ENCODE measurements around the gene RAB9B. TPM values are rescaled to one million over a fixed set of nuclear protein-coding genes. Genes with fewer than 3 reads are reported as not detected.

Gene RAB9B
- polyA plus RNA-seq, 1 donor (not counting 4 experiments of a cell fraction or from before 2014, with no cell fraction given): 0.28 TPM

- Histone ChIP-seq H3K4me2 (ENCODE audit: control insufficient read depth, extremely low read depth, insufficient read depth, low read depth, low read length) (no peak overlapping the region), H3K36me3 (ENCODE audit: control insufficient read depth in 2 of 2, extremely low read depth in 1 of 2, insufficient read depth in 2 of 2, low read length in 2 of 2) (no peaks in the 10 kb centered on the region), H3K79me2 (ENCODE audit: control insufficient read depth, insufficient read depth, low read length) (no peaks in the 10 kb centered on the region), H2AFZ (ENCODE audit: control insufficient read depth, low read length) (no peak overlapping the region), H3K9me3 (ENCODE audit: control insufficient read depth, low read depth, low read length) (no peaks in the 10 kb centered on the region), H3K27me3 (ENCODE audit: control insufficient read depth, extremely low read depth, insufficient read depth, low read length) (no peaks in the 10 kb centered on the region), H3K4me3 (ENCODE audit: control insufficient read depth in 2 of 3, extremely low read depth in 1 of 3, insufficient read depth in 2 of 3, low read depth in 1 of 3, low read length in 3 of 3) (no peak overlapping the region), H4K20me1 (ENCODE audit: control insufficient read depth, extremely low read depth, insufficient read depth, low read length) (no peaks in the 10 kb centered on the region), H3K9ac (ENCODE audit: control insufficient read depth, extremely low read depth, insufficient read depth, low read length) (no peak overlapping the region), H3K27ac (ENCODE audit: control insufficient read depth, insufficient read depth, low read length) (no peak overlapping the region), H3K9me1 (ENCODE audit: control insufficient read depth, extremely low read depth, insufficient read depth, low read length) (no peaks in the 10 kb centered on the region), H3K4me1 (ENCODE audit: control insufficient read depth, extremely low read depth, insufficient read depth, low read length) (peaks cover 16% of the 10 kb centered on the region)
- FAIRE-seq: no peak
- no peak for TF ChIP-seq EZH2 (IDR thresholded peaks at IDR 0.05; ENCODE audit: low read length)
- no peak for TF ChIP-seq CTCF (optimal IDR thresholded peaks at IDR 0.05 in 1 of 3, IDR thresholded peaks at IDR 0.05 in 1 of 3, conservative IDR thresholded peaks at IDR 0.05 in 1 of 3; ENCODE audit: extremely low read depth in 1 of 3, insufficient read depth in 2 of 3, low read length in 3 of 3)
- dilution Hi-C loops (cut with MboI; ENCODE audit: extremely low pct_ligation_motif_present, low sequenced_read_pairs): no loop called here
- no peak for DNase-seq (ENCODE audit: low read depth, low spot score)
Measured at GRCh38 chrX:103794119-103794518, 37.9 kb downstream of the RAB9B start.

GRCh38 chrX:103793545-103793940, 38.5 kb downstream of the RAB9B start:
- dilution Hi-C loops (cut with MboI; ENCODE audit: extremely low pct_ligation_motif_present, low sequenced_read_pairs): no loop called here
- H3K27ac ChIP-seq (ENCODE audit: control insufficient read depth, insufficient read depth, low read length): no peak overlapping the region

More at GRCh38 chrX:103793545-103793940, 38.5 kb downstream of the RAB9B start:
- FAIRE-seq (peak; percentile 9), DNase-seq (ENCODE audit: low read depth, low spot score) (no peak)
- H4K20me1 ChIP-seq (ENCODE audit: control insufficient read depth, extremely low read depth, insufficient read depth, low read length): no peaks in the 10 kb centered on the region
- no peaks in the 10 kb centered on the region for H3K79me2 ChIP-seq (ENCODE audit: control insufficient read depth, insufficient read depth, low read length)
- no peak overlapping the region for H3K9ac ChIP-seq (ENCODE audit: control insufficient read depth, extremely low read depth, insufficient read depth, low read length)
- TF ChIP-seq CTCF (optimal IDR thresholded peaks at IDR 0.05 in 1 of 3, IDR thresholded peaks at IDR 0.05 in 1 of 3, conservative IDR thresholded peaks at IDR 0.05 in 1 of 3; ENCODE audit: extremely low read depth in 1 of 3, insufficient read depth in 2 of 3, low read length in 3 of 3) (no peak), EZH2 (IDR thresholded peaks at IDR 0.05; ENCODE audit: low read length) (no peak)
- H3K4me2 ChIP-seq (ENCODE audit: control insufficient read depth, extremely low read depth, insufficient read depth, low read depth, low read length): peak overlapping the region; percentile 65
- no peaks in the 10 kb centered on the region for H3K9me1 ChIP-seq (ENCODE audit: control insufficient read depth, extremely low read depth, insufficient read depth, low read length)
- H3K36me3 ChIP-seq (ENCODE audit: control insufficient read depth in 2 of 2, extremely low read depth in 1 of 2, insufficient read depth in 2 of 2, low read length in 2 of 2): no peaks in the 10 kb centered on the region
- no peaks in the 10 kb centered on the region for H3K27me3 ChIP-seq (ENCODE audit: control insufficient read depth, extremely low read depth, insufficient read depth, low read length)
- no peaks in the 10 kb centered on the region for H3K9me3 ChIP-seq (ENCODE audit: control insufficient read depth, low read depth, low read length)
- H3K4me3 ChIP-seq (ENCODE audit: control insufficient read depth in 2 of 3, extremely low read depth in 1 of 3, insufficient read depth in 2 of 3, low read depth in 1 of 3, low read length in 3 of 3): peak overlapping the region in 1 of 3 experiments; percentile 30
- no peak overlapping the region for H2AFZ ChIP-seq (ENCODE audit: control insufficient read depth, low read length)
- H3K4me1 ChIP-seq (ENCODE audit: control insufficient read depth, extremely low read depth, insufficient read depth, low read length): peaks cover 16% of the 10 kb centered on the region
